Measurements from ENCODE around the gene VPS13D. TPM values are rescaled to one million over a fixed set of nuclear protein-coding genes. Genes with fewer than 3 reads are reported as not detected.
A peak's percentile ranks its signal among the peaks of the same experiment; 100 is the strongest.

Gene VPS13D
- total and polyA plus RNA-seq, 4 donors: 10.2 to 68.3 (median 12.6) TPM

- Histone ChIP-seq H3K9me3 (ENCODE audit: control insufficient read depth in 4 of 4, low read length in 3 of 4) (no peaks in the 10 kb centered on the region), H3K4me3 (ENCODE audit: low read depth in 1 of 3, low read length in 3 of 3) (no peak overlapping the region), H3K36me3 (ENCODE audit: control insufficient read depth in 4 of 4, insufficient read depth in 3 of 4, low read depth in 1 of 4, low read length in 3 of 4) (peaks cover 13 to 36% (median 23%) of the 10 kb centered on the region in 4 donors), H3K27ac (ENCODE audit: low read depth in 1 of 2, low read length in 2 of 2) (no peak overlapping the region), H3K4me1 (ENCODE audit: control insufficient read depth in 4 of 4, insufficient read depth in 4 of 4, low read length in 3 of 4) (no peaks in the 10 kb centered on the region), H3K27me3 (ENCODE audit: control insufficient read depth in 4 of 4, insufficient read depth in 4 of 4, low read length in 3 of 4) (no peaks in the 10 kb centered on the region), H3K9ac (ENCODE audit: low read depth in 1 of 2, low read length in 2 of 2) (no peak overlapping the region)
- DNase-seq (ENCODE audit: low spot score): no peak
- TF ChIP-seq GABPA (IDR thresholded peaks at IDR 0.05 in 1 of 2, conservative IDR thresholded peaks at IDR 0.05 in 1 of 2): no peak
- no peak for TF ChIP-seq RAD21 (IDR thresholded peaks at IDR 0.05)
- no peak for TF ChIP-seq HNF4G (IDR thresholded peaks at IDR 0.05)
- no peak for TF ChIP-seq HNF4A (conservative IDR thresholded peaks at IDR 0.05)
- TF ChIP-seq EGR1 (IDR thresholded peaks at IDR 0.05; ENCODE audit: low read depth in 2 of 2): no peak
- WGBS: 96% methylated on average over 7 of the region's 7 CpGs
These were observed 97.7 kb downstream of the VPS13D start for GRCh38 chr1:12327566-12327965.

- Histone ChIP-seq H3K36me3 (ENCODE audit: control insufficient read depth in 4 of 4, insufficient read depth in 3 of 4, low read depth in 1 of 4, low read length in 3 of 4) (peaks cover 14 to 49% (median 39%) of the 10 kb centered on the region in 4 donors), H3K4me1 (ENCODE audit: control insufficient read depth in 4 of 4, insufficient read depth in 4 of 4, low read length in 3 of 4) (no peaks in the 10 kb centered on the region), H3K9ac (ENCODE audit: low read depth in 1 of 2, low read length in 2 of 2) (no peak overlapping the region), H3K27ac (ENCODE audit: low read depth in 1 of 2, low read length in 2 of 2) (no peak overlapping the region), H3K9me3 (ENCODE audit: control insufficient read depth in 4 of 4, low read length in 3 of 4) (no peaks in the 10 kb centered on the region), H3K27me3 (ENCODE audit: control insufficient read depth in 4 of 4, insufficient read depth in 4 of 4, low read length in 3 of 4) (no peaks in the 10 kb centered on the region), H3K4me3 (ENCODE audit: low read depth in 1 of 3, low read length in 3 of 3) (no peak overlapping the region)
- DNase-seq (ENCODE audit: low spot score): no peak
- TF ChIP-seq HNF4A (conservative IDR thresholded peaks at IDR 0.05): peak; percentile 31 to 54
- no peak for TF ChIP-seq HNF4G (IDR thresholded peaks at IDR 0.05)
- peak; percentile 11 to 25 for TF ChIP-seq RXRA (IDR thresholded peaks at IDR 0.05)
- WGBS: 71% methylated on average over 11 of the region's 11 CpGs
These were observed 103.4 kb downstream of the VPS13D start for GRCh38 chr1:12333036-12333785.

GRCh38 chr1:12335815-12336214 lies 106.0 kb downstream of the VPS13D start:
- H3K4me3 ChIP-seq (ENCODE audit: low read depth in 1 of 3, low read length in 3 of 3): no peak overlapping the region
- peaks cover 5 to 40% (median 33%) of the 10 kb centered on the region in 4 donors for H3K36me3 ChIP-seq (ENCODE audit: control insufficient read depth in 4 of 4, insufficient read depth in 3 of 4, low read depth in 1 of 4, low read length in 3 of 4)
- no peak for DNase-seq (ENCODE audit: low spot score)
- no peak for TF ChIP-seq CTCF (IDR thresholded peaks at IDR 0.05; ENCODE audit: low read depth, low read length, missing input control)
- TF ChIP-seq HNF4G (IDR thresholded peaks at IDR 0.05): no peak
- no peak for TF ChIP-seq HNF4A (conservative IDR thresholded peaks at IDR 0.05)
- no peak for TF ChIP-seq MAX (IDR thresholded peaks at IDR 0.05)
- no peak for TF ChIP-seq FOXA2 (IDR thresholded peaks at IDR 0.05)
- no peak for TF ChIP-seq ATF3 (IDR thresholded peaks at IDR 0.05)
- no peak for TF ChIP-seq ZBTB33 (IDR thresholded peaks at IDR 0.05)
- no peak for TF ChIP-seq RAD21 (IDR thresholded peaks at IDR 0.05)
- TF ChIP-seq GABPA (IDR thresholded peaks at IDR 0.05 in 1 of 2, conservative IDR thresholded peaks at IDR 0.05 in 1 of 2): no peak
- no peak for TF ChIP-seq FOXA1 (IDR thresholded peaks at IDR 0.05)
- TF ChIP-seq SP1 (IDR thresholded peaks at IDR 0.05): no peak
- TF ChIP-seq YY1 (IDR thresholded peaks at IDR 0.05): no peak
- TF ChIP-seq EGR1 (IDR thresholded peaks at IDR 0.05; ENCODE audit: low read depth in 2 of 2): no peak
- TF ChIP-seq REST (IDR thresholded peaks at IDR 0.05): no peak
- TF ChIP-seq TAF1 (conservative IDR thresholded peaks at IDR 0.05): no peak
- no peak for TF ChIP-seq NR2F2 (IDR thresholded peaks at IDR 0.05)
- no peak for TF ChIP-seq RXRA (IDR thresholded peaks at IDR 0.05)
- TF ChIP-seq JUND (IDR thresholded peaks at IDR 0.05): no peak
- peaks cover 0 to 8% (median 4%) of the 10 kb centered on the region in 4 donors for H3K4me1 ChIP-seq (ENCODE audit: control insufficient read depth in 4 of 4, insufficient read depth in 4 of 4, low read length in 3 of 4)
- no peak overlapping the region for H3K27ac ChIP-seq (ENCODE audit: low read depth in 1 of 2, low read length in 2 of 2)
- H3K27me3 ChIP-seq (ENCODE audit: control insufficient read depth in 4 of 4, insufficient read depth in 4 of 4, low read length in 3 of 4): no peaks in the 10 kb centered on the region
- no peak overlapping the region for H3K9ac ChIP-seq (ENCODE audit: low read depth in 1 of 2, low read length in 2 of 2)
- 97% methylated on average over 4 of the region's 4 CpGs for WGBS
- no peaks in the 10 kb centered on the region for H3K9me3 ChIP-seq (ENCODE audit: control insufficient read depth in 4 of 4, low read length in 3 of 4)

Measured in liver (tissue), 9 donors.